NCI-H2107 (cell line): Measurements from ENCODE around the gene MYH9.
A peak's percentile ranks its signal among the peaks of the same experiment; 100 is the strongest.
"Not testable (repeated sequence)": the region's sequence is repeated elsewhere in the genome, so short reads cannot be mapped to it uniquely, and the experiment has no call there.

Source experiments
- DNase-seq: peaks from one replicate; lab custom pipeline; 2025; lab: John Stamatoyannopoulos, UW

MYH9 gene

GRCh38 chr22:36413022-36413775 is 25.4 kb upstream of the MYH9 start:
- no peak for DNase-seq

- DNase-seq, result no peak
Observed at GRCh38 chr22:36411589-36412258, 24.0 kb upstream of the MYH9 start.

- DNase-seq, result peak; percentile 88
Observed at GRCh38 chr22:36409911-36410756, 22.4 kb upstream of the MYH9 start.

GRCh38 chr22:36409554-36409910 is 21.8 kb upstream of the MYH9 start:
- not testable (repeated sequence) for DNase-seq

- no peak for DNase-seq
Observed at GRCh38 chr22:36409056-36409455, 21.3 kb upstream of the MYH9 start.

- no peak for DNase-seq
Observed at GRCh38 chr22:36406721-36407120, 19.0 kb upstream of the MYH9 start.

GRCh38 chr22:36405671-36406538 is 18.1 kb upstream of the MYH9 start:
- no peak for DNase-seq

GRCh38 chr22:36405221-36405661 is 17.5 kb upstream of the MYH9 start:
- no peak for DNase-seq

- DNase-seq, result no peak
Observed at GRCh38 chr22:36404446-36404845, 16.7 kb upstream of the MYH9 start.

GRCh38 chr22:36399472-36399778 is 11.7 kb upstream of the MYH9 start:
- no peak for DNase-seq

GRCh38 chr22:36398601-36399471 is 11.1 kb upstream of the MYH9 start:
- no peak for DNase-seq

- no peak for DNase-seq
Observed at GRCh38 chr22:36397131-36398093, 9.6 kb upstream of the MYH9 start.

- DNase-seq, result no peak
Observed at GRCh38 chr22:36395915-36396314, 8.1 kb upstream of the MYH9 start.

GRCh38 chr22:36395055-36395849 is 7.5 kb upstream of the MYH9 start:
- no peak for DNase-seq

GRCh38 chr22:36391638-36392037 is 3.9 kb upstream of the MYH9 start:
- DNase-seq, result no peak

GRCh38 chr22:36389122-36389521 is 1.4 kb upstream of the MYH9 start:
- not testable (repeated sequence) for DNase-seq

GRCh38 chr22:36387709-36387958 is 133 bp downstream of the MYH9 start:
- DNase-seq, result no peak

GRCh38 chr22:36386900-36387708 is 663 bp downstream of the MYH9 start:
- DNase-seq, result no peak
